PC-9 (cell line): Measurements from ENCODE around the gene CCSAP.

ENCODE experiments used
- EZH2 ChIP-seq: fragments of 200-600 bp; sonication (generic); IDR thresholded peaks from 2 replicates; pipeline ENCODE4 v1.8.0; 2017; ENCODE audit warnings: antibody characterized with exemption, low read depth
- TF ChIP-seq, protein P1 (sequence below): fragments of 200-600 bp; sonication (generic); conservative IDR thresholded peaks from 2 replicates; pipeline ENCODE4 v1.6.1; 2017; ENCODE audit warnings: mixed run types, antibody characterized with exemption, mild to moderate bottlenecking, moderate library complexity

GRCh38 chr1:229341774-229342655 lies 832 bp downstream of the CCSAP start:
- TF ChIP-seq, protein P1, sequence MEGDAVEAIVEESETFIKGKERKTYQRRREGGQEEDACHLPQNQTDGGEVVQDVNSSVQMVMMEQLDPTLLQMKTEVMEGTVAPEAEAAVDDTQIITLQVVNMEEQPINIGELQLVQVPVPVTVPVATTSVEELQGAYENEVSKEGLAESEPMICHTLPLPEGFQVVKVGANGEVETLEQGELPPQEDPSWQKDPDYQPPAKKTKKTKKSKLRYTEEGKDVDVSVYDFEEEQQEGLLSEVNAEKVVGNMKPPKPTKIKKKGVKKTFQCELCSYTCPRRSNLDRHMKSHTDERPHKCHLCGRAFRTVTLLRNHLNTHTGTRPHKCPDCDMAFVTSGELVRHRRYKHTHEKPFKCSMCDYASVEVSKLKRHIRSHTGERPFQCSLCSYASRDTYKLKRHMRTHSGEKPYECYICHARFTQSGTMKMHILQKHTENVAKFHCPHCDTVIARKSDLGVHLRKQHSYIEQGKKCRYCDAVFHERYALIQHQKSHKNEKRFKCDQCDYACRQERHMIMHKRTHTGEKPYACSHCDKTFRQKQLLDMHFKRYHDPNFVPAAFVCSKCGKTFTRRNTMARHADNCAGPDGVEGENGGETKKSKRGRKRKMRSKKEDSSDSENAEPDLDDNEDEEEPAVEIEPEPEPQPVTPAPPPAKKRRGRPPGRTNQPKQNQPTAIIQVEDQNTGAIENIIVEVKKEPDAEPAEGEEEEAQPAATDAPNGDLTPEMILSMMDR, result no peak
- no peak for TF ChIP-seq EZH2
